Liver (tissue), 9 donors: ENCODE measurements around the gene TNS3. TPM values are rescaled to one million over a fixed set of nuclear protein-coding genes. Genes with fewer than 3 reads are reported as not detected.

Experiments
- DNase-seq: peaks from one replicate; pipeline ENCODE4 v3.0.0-alpha.2; 2017; ENCODE audit warnings: low spot score
- H3K27ac ChIP-seq, 2 donors: one replicate each; pipeline ENCODE4 v1.7.0; 2013; ENCODE audit warnings: inconsistent platforms in 2 of 2, low read length in 2 of 2, control low read depth in 1 of 2, low read depth in 1 of 2, mild to moderate bottlenecking in 1 of 2
- H3K27me3 ChIP-seq, 4 donors: one replicate each; pipeline versions ENCODE4 v1.6.1 to v1.7.0; 2013; ENCODE audit warnings: low read length in 3 of 4, inconsistent platforms in 1 of 4, mild to moderate bottlenecking in 1 of 4, moderate library complexity in 1 of 4; ENCODE audit not compliant: control insufficient read depth in 4 of 4, insufficient read depth in 4 of 4
- H3K36me3 ChIP-seq, 4 donors: one replicate each; pipeline versions ENCODE4 v1.6.1 to v1.7.0; 2013; ENCODE audit warnings: low read length in 3 of 4, mild to moderate bottlenecking in 3 of 4, low read depth in 1 of 4, moderate library complexity in 1 of 4; ENCODE audit not compliant: control insufficient read depth in 4 of 4, insufficient read depth in 3 of 4
- H3K4me1 ChIP-seq, 4 donors: one replicate each; pipeline versions ENCODE4 v1.6.1 to v1.7.0; 2013; ENCODE audit warnings: low read length in 3 of 4, mild to moderate bottlenecking in 3 of 4, moderate library complexity in 1 of 4; ENCODE audit not compliant: control insufficient read depth in 4 of 4, insufficient read depth in 4 of 4
- H3K4me3 ChIP-seq, 3 donors: one replicate each; pipeline versions ENCODE4 v1.6.1 to v1.7.0; 2013; ENCODE audit warnings: low read length in 3 of 3, control low read depth in 1 of 3, low read depth in 1 of 3, mild to moderate bottlenecking in 1 of 3
- H3K9ac ChIP-seq, 2 donors: one replicate each; pipeline ENCODE4 v1.7.0; 2013; ENCODE audit warnings: low read length in 2 of 2, mild to moderate bottlenecking in 2 of 2, moderate library complexity in 2 of 2, control low read depth in 1 of 2, low read depth in 1 of 2
- H3K9me3 ChIP-seq, 4 donors: one replicate each; pipeline versions ENCODE4 v1.6.1 to v1.7.0; 2013; ENCODE audit warnings: low read length in 3 of 4; ENCODE audit not compliant: control insufficient read depth in 4 of 4
- EGR1 ChIP-seq, 2 donors: IDR thresholded peaks; 2 replicates each; pipeline ENCODE4 v1.6.1; 2016 to 2018; ENCODE audit warnings: antibody characterized with exemption in 2 of 2, low read depth in 2 of 2
- FOXA1 ChIP-seq: IDR thresholded peaks from 2 replicates; pipeline ENCODE4 v1.6.1; 2016; ENCODE audit warnings: antibody characterized with exemption
- FOXA2 ChIP-seq: IDR thresholded peaks from 2 replicates; pipeline ENCODE4 v1.6.1; 2016; ENCODE audit warnings: antibody characterized with exemption
- GABPA ChIP-seq, 2 donors: IDR thresholded peaks in 1 of 2; conservative IDR thresholded peaks in 1 of 2; 2 replicates each; pipeline ENCODE4 v1.6.1; 2016; ENCODE audit warnings: antibody characterized with exemption in 2 of 2, mild to moderate bottlenecking in 1 of 2, moderate library complexity in 1 of 2
- HNF4A ChIP-seq, 2 donors: conservative IDR thresholded peaks; 2 replicates each; pipeline ENCODE4 v1.6.1; 2016; ENCODE audit warnings: antibody characterized with exemption in 2 of 2, mild to moderate bottlenecking in 2 of 2
- HNF4G ChIP-seq: IDR thresholded peaks from 2 replicates; pipeline ENCODE4 v1.6.1; 2016; ENCODE audit warnings: antibody characterized with exemption
- JUND ChIP-seq, 2 donors: IDR thresholded peaks; 2 replicates each; pipeline ENCODE4 v1.6.1; 2016; ENCODE audit warnings: antibody characterized with exemption in 2 of 2
- NR2F2 ChIP-seq: IDR thresholded peaks from 2 replicates; pipeline ENCODE4 v1.6.1; 2016; ENCODE audit warnings: antibody characterized with exemption
- RAD21 ChIP-seq, 2 donors: IDR thresholded peaks; 2 replicates each; pipeline ENCODE4 v1.6.1; 2016; ENCODE audit warnings: antibody characterized with exemption in 2 of 2, mild to moderate bottlenecking in 2 of 2
- RXRA ChIP-seq, 2 donors: IDR thresholded peaks; 2 replicates each; pipeline ENCODE4 v1.6.1; 2017 to 2018; ENCODE audit warnings: antibody characterized with exemption in 2 of 2, mild to moderate bottlenecking in 1 of 2
- SP1 ChIP-seq: IDR thresholded peaks from 2 replicates; pipeline ENCODE4 v1.6.1; 2018; ENCODE audit warnings: antibody characterized with exemption, mild to moderate bottlenecking
- TAF1 ChIP-seq: conservative IDR thresholded peaks from 2 replicates; pipeline ENCODE4 v1.6.1; 2016; ENCODE audit warnings: antibody characterized with exemption, mild to moderate bottlenecking
- YY1 ChIP-seq: IDR thresholded peaks from 2 replicates; pipeline ENCODE4 v1.6.1; 2016; ENCODE audit warnings: antibody characterized with exemption, mild to moderate bottlenecking
- ZBTB33 ChIP-seq: IDR thresholded peaks from 2 replicates; pipeline ENCODE4 v1.6.1; 2016; ENCODE audit warnings: antibody characterized with exemption
- WGBS: extraction: QIAGEN DNeasy Blood & Tissue Kit; methylation state at CpG from one replicate; pipeline ENCODE4 v1.1.7; 2013; 5-methylcytosine and 5-hydroxymethylcytosine counted together
- polyA plus RNA-seq, 2 donors: library from polyadenylated mRNA; stranded (reverse) in 1 of 2; unstranded in 1 of 2; fragments of 200-250 nt in 1 of 2; fragments of >200 nt in 1 of 2; fragmentation: Nextera tagmentation in 1 of 2; extraction: Ambion mirVana in 1 of 2; gene quantifications; one replicate each; pipeline versions ENCODE4 v1.2.1 to v1.2.3, GENCODE V29; 2013 to 2015
- total RNA-seq, 2 donors: library from RNA; depleted of rRNA; stranded (reverse); fragments of >200 nt; gene quantifications; one replicate each; pipeline ENCODE4 v1.2.3, GENCODE V29; 2014
- TF ChIP-seq, protein P1 (sequence below): fragments of 150-350 bp; IDR thresholded peaks from 2 replicates; pipeline ENCODE4 v1.5.1; 2017; ENCODE audit warnings: improper control_type of control experiment, low read depth, low read length; ENCODE audit not compliant: missing input control
- TF ChIP-seq, protein P2 (sequence below): IDR thresholded peaks from 2 replicates; pipeline ENCODE4 v1.6.1; 2016; ENCODE audit warnings: antibody characterized with exemption
- donor health status: healthy.
- donor health status: healthy.
- donor health status: healthy.
- donor health status: healthy.
- donor health status: healthy.

Gene TNS3
- total and polyA plus RNA-seq, 4 donors, result 16.8 to 100 (median 29.5) TPM

DNA sequence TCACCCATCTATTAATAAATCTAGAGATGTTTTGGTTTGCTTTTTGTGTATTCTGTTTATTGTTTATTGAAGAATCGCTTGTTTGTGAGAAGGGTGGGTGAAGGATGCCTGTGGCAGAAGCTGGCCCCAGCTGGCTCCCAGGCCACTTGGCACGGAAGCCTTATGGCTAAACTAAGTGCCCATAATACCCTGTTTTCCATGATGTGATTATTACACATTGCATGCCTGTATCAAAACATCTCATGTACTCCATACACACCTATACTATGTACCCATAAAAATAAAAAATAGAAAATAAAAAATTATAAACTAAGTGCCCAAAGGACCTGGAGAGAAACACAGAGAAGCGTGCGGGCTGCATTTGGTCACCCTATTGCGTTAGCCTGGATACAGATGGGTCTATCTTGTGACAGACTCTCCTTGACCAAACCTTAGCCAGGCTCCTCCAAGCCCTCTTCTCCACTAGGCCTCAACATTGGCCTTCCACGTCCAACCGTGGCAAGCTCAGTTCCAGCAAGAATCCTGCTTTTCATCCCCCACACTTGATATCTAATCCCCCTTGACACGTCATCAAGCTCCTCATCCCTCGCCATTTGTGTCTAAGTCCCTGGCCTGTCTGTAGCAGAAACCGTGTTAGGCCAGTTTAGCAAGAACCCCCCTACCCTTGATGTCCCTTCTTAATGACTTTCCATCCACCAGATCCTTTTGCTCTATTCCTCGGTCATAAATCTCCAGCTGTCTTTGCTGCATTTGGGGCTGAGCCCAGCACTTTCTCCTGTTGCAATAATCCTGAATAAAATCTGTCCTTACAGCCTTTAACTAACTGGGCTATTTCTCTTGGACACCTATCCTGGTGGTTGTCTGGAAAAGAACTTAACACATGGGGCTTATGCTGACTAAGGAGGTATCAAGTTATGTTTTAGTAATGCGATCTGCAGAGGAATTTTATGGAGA is 245.2 kb downstream of the TNS3 start:
- no peaks in the 10 kb centered on the region for H3K9me3 ChIP-seq
- no peak overlapping the region for H3K9ac ChIP-seq
- 95% methylated on average over 12 of the region's 12 CpGs for WGBS
- H3K27ac ChIP-seq, result no peak overlapping the region
- no peak overlapping the region for H3K4me3 ChIP-seq
- H3K36me3 ChIP-seq, result peaks cover 3 to 44% (median 23%) of the 10 kb centered on the region in 4 donors
- no peaks in the 10 kb centered on the region for H3K4me1 ChIP-seq
- no peak for DNase-seq
- TF ChIP-seq RAD21 (IDR thresholded peaks at IDR 0.05), result no peak
- no peak for TF ChIP-seq RXRA (IDR thresholded peaks at IDR 0.05)
- TF ChIP-seq JUND (IDR thresholded peaks at IDR 0.05), result no peak
- TF ChIP-seq EGR1 (IDR thresholded peaks at IDR 0.05; ENCODE audit: low read depth in 2 of 2), result no peak
- TF ChIP-seq TAF1, result no peak
- no peak for TF ChIP-seq FOXA2
- no peak for TF ChIP-seq NR2F2
- TF ChIP-seq HNF4A (conservative IDR thresholded peaks at IDR 0.05), result no peak
- TF ChIP-seq GABPA (IDR thresholded peaks at IDR 0.05 in 1 of 2, conservative IDR thresholded peaks at IDR 0.05 in 1 of 2), result no peak
- TF ChIP-seq SP1, result no peak
- no peak for TF ChIP-seq HNF4G
- no peak for TF ChIP-seq FOXA1
- TF ChIP-seq, protein P1, sequence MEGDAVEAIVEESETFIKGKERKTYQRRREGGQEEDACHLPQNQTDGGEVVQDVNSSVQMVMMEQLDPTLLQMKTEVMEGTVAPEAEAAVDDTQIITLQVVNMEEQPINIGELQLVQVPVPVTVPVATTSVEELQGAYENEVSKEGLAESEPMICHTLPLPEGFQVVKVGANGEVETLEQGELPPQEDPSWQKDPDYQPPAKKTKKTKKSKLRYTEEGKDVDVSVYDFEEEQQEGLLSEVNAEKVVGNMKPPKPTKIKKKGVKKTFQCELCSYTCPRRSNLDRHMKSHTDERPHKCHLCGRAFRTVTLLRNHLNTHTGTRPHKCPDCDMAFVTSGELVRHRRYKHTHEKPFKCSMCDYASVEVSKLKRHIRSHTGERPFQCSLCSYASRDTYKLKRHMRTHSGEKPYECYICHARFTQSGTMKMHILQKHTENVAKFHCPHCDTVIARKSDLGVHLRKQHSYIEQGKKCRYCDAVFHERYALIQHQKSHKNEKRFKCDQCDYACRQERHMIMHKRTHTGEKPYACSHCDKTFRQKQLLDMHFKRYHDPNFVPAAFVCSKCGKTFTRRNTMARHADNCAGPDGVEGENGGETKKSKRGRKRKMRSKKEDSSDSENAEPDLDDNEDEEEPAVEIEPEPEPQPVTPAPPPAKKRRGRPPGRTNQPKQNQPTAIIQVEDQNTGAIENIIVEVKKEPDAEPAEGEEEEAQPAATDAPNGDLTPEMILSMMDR, result no peak
- TF ChIP-seq YY1, result no peak
- no peak for TF ChIP-seq ZBTB33
- H3K27me3 ChIP-seq, result no peaks in the 10 kb centered on the region

- no peak for DNase-seq
- Histone ChIP-seq H3K9me3 (no peaks in the 10 kb centered on the region), H3K9ac (no peak overlapping the region), H3K27me3 (no peaks in the 10 kb centered on the region), H3K36me3 (peaks cover 3 to 45% (median 26%) of the 10 kb centered on the region in 4 donors), H3K4me1 (no peaks in the 10 kb centered on the region), H3K4me3 (no peak overlapping the region), H3K27ac (no peak overlapping the region)
- 65% methylated on average over 10 of the region's 10 CpGs for WGBS
- TF ChIP-seq TAF1, result no peak
- TF ChIP-seq NR2F2, result no peak
- TF ChIP-seq, protein P2, sequence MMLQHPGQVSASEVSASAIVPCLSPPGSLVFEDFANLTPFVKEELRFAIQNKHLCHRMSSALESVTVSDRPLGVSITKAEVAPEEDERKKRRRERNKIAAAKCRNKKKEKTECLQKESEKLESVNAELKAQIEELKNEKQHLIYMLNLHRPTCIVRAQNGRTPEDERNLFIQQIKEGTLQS, result no peak
- TF ChIP-seq SP1, result no peak
- no peak for TF ChIP-seq ZBTB33
- TF ChIP-seq FOXA2, result no peak
- TF ChIP-seq, protein P1, result no peak
Observed at GRCh38 chr7:47335557-47336471, 246.1 kb downstream of the TNS3 start.
